Endodermal cell (in vitro differentiated cells): ENCODE data around the gene PLSCR2. TPM values are rescaled to one million over a fixed set of nuclear protein-coding genes. Genes with fewer than 3 reads are reported as not detected.

Source experiments
- DNase-seq: peaks from one replicate; pipeline ENCODE4 v3.0.0-alpha.2; 2017
- H3K27ac ChIP-seq: 2 replicates; pipeline ENCODE4 v1.5.1; 2013; ENCODE audit warnings: mild to moderate bottlenecking, low read depth, low read length, moderate library complexity
- H3K27me3 ChIP-seq: 2 replicates; pipeline ENCODE4 v1.6.1; 2013; ENCODE audit warnings: mild to moderate bottlenecking, low read length, moderate library complexity; ENCODE audit not compliant: insufficient read depth, control insufficient read depth, poor library complexity, severe bottlenecking
- H3K36me3 ChIP-seq: 2 replicates; pipeline ENCODE4 v1.7.0; 2013; ENCODE audit warnings: mild to moderate bottlenecking, low read length, moderate library complexity; ENCODE audit not compliant: control insufficient read depth, insufficient read depth
- H3K4me1 ChIP-seq: one replicate; pipeline ENCODE4 v1.7.0; 2013; ENCODE audit warnings: low read length; ENCODE audit not compliant: control insufficient read depth, insufficient read depth
- H3K4me3 ChIP-seq: 2 replicates; pipeline ENCODE4 v1.5.1; 2013; ENCODE audit warnings: mild to moderate bottlenecking, low read length, moderate library complexity
- H3K9ac ChIP-seq: 2 replicates; pipeline ENCODE4 v1.6.1; 2013; ENCODE audit warnings: mild to moderate bottlenecking, low read length, moderate library complexity; ENCODE audit not compliant: poor library complexity, severe bottlenecking; ENCODE audit errors: extremely low read depth
- H3K9me3 ChIP-seq: 2 replicates; pipeline ENCODE4 v1.6.1; 2013; ENCODE audit warnings: mild to moderate bottlenecking, low read length, moderate library complexity; ENCODE audit not compliant: control insufficient read depth
- H3K27ac Mint-ChIP-seq: 2 replicates; pipeline ENCODE4 v1.8.0; 2020; ENCODE audit warnings: mixed read lengths
- H3K27me3 Mint-ChIP-seq: 2 replicates; pipeline ENCODE4 v1.8.0; 2021; ENCODE audit warnings: mild to moderate bottlenecking, mixed read lengths; ENCODE audit not compliant: insufficient read depth
- H3K36me3 Mint-ChIP-seq: 2 replicates; pipeline ENCODE4 v1.8.0; 2020; ENCODE audit warnings: low read depth, mixed read lengths
- H3K4me1 Mint-ChIP-seq: 2 replicates; pipeline ENCODE4 v1.8.0; 2020; ENCODE audit warnings: mixed read lengths
- H3K4me3 Mint-ChIP-seq: 2 replicates; pipeline ENCODE4 v1.8.0; 2020; ENCODE audit warnings: mild to moderate bottlenecking, moderate library complexity, mixed read lengths
- H3K9me3 Mint-ChIP-seq: 2 replicates; pipeline ENCODE4 v1.8.0; 2020; ENCODE audit warnings: mild to moderate bottlenecking, mixed read lengths
- WGBS, 2 experiments: methylation state at CpG; one replicate each; pipeline versions ENCODE4 v1.1.5 to v1.1.7; 2013; ENCODE audit warnings: missing lambda C conversion rate in 2 of 2, mixed read lengths in 1 of 2; ENCODE audit not compliant: insufficient coverage in 1 of 2, insufficient read length in 1 of 2; 5-methylcytosine and 5-hydroxymethylcytosine counted together
- total RNA-seq, 2 donors: library from RNA; stranded (reverse); fragmentation: NEBNext Ultra II Directional in 1 of 2; extraction: Animal tissue kit (Norgen Biotek cat#: 25700) in 1 of 2; gene quantifications; 2 replicates in 1 of 2; 3 replicates in 1 of 2; pipeline ENCODE4 v1.2.1, GENCODE V29; 2021
- TF ChIP-seq, protein P1 (sequence below): fragments of 200-600 bp; sonication (generic); conservative IDR thresholded peaks from 2 replicates; pipeline ENCODE4 v1.5.0; 2021; ENCODE audit warnings: antibody characterized with exemption, mild to moderate bottlenecking

The PLSCR2 gene
- total RNA-seq, 2 donors from 2014 or later = 3.0 to 17.7 TPM

DNA sequence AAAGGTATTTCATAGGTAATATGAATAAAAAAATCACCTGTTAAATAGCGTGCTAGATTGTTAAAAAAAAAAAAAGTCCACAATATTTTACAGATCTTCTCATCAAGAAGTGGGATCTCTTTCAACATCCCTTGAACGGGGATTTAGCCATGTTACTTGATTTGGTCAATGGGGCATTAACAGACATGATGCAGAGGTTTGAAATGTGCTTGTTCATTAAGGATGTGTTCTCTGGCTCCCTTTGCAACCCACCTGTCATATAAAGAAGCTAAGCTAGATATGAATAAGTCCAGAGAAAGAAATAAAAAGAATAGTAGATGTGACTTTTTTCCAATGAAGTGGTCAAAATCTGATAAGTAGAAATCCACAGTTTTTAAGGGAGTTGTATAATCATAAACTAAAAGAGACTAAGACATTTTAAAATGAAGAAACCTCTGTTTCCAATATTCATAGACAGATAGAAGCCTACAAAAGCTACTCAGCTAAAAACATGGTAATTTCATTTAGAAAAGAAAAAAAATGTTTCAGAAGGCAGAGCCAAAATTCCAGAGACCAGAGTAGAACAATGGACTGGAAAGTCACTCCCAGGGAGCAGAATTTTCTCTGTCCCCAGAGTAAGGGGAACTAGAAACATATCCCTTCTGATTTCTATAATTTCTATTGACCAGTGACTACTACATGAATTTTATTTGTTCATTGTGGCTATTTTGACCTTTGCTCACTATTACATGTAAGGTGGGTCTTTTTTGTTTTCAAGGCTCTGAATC lies 79.2 kb downstream of the PLSCR2 start:
- H3K27ac Mint-ChIP-seq = peak overlapping the region; percentile 22

DNA sequence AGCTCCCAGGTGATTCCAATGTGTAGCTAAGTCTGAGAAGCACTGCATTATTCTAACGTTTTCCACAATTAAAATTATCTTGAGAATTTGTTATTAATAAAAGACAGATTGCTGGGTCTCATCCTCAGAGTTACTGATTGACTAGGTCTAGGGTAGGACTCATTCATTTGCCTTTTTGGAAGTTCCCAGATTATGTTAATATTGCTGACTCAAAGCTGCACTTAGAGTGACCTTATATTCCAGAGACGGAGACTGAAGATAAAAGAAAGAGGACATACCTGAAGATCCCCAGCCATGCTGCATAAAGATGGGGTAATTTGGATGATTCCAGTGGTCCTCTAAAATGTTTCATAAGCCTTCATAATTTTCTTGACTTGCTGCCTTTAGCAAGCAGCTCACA lies 81.8 kb downstream of the PLSCR2 start:
- Mint-ChIP-seq H3K9me3 (no peaks in the 10 kb centered on the region), H3K4me1 (peaks cover 12% of the 10 kb centered on the region), H3K27ac (no peak overlapping the region), H3K4me3 (no peak overlapping the region), H3K36me3 (peaks cover 5% of the 10 kb centered on the region), H3K27me3 (no peaks in the 10 kb centered on the region)
- Histone ChIP-seq H3K36me3 (peaks cover 6% of the 10 kb centered on the region), H3K27me3 (no peaks in the 10 kb centered on the region), H3K4me3 (no peak overlapping the region), H3K9ac (no peak overlapping the region), H3K27ac (no peak overlapping the region), H3K4me1 (peaks cover 5% of the 10 kb centered on the region), H3K9me3 (no peaks in the 10 kb centered on the region)
- 80 to 91% methylated on average over 1 to 2 of the region's 2 CpGs for WGBS, 2 experiments
- DNase-seq = no peak
- TF ChIP-seq, protein P1, sequence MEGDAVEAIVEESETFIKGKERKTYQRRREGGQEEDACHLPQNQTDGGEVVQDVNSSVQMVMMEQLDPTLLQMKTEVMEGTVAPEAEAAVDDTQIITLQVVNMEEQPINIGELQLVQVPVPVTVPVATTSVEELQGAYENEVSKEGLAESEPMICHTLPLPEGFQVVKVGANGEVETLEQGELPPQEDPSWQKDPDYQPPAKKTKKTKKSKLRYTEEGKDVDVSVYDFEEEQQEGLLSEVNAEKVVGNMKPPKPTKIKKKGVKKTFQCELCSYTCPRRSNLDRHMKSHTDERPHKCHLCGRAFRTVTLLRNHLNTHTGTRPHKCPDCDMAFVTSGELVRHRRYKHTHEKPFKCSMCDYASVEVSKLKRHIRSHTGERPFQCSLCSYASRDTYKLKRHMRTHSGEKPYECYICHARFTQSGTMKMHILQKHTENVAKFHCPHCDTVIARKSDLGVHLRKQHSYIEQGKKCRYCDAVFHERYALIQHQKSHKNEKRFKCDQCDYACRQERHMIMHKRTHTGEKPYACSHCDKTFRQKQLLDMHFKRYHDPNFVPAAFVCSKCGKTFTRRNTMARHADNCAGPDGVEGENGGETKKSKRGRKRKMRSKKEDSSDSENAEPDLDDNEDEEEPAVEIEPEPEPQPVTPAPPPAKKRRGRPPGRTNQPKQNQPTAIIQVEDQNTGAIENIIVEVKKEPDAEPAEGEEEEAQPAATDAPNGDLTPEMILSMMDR = no peak

More for the DNA sequence above, 79.2 kb downstream of the PLSCR2 start:
- Mint-ChIP-seq H3K36me3 (peaks cover 14% of the 10 kb centered on the region), H3K9me3 (peaks cover 3% of the 10 kb centered on the region), H3K4me1 (no peaks in the 10 kb centered on the region), H3K27me3 (no peaks in the 10 kb centered on the region), H3K4me3 (no peak overlapping the region)
- Histone ChIP-seq H3K27me3 (no peaks in the 10 kb centered on the region), H3K27ac (no peak overlapping the region), H3K9ac (no peak overlapping the region), H3K9me3 (peaks cover 10% of the 10 kb centered on the region), H3K36me3 (peaks cover 22% of the 10 kb centered on the region), H3K4me3 (no peak overlapping the region), H3K4me1 (no peaks in the 10 kb centered on the region)
- DNase-seq = no peak
- WGBS, 2 experiments = 95 to 100% methylated on average over 1 to 2 of the region's 2 CpGs
- TF ChIP-seq, protein P1 = no peak

DNA sequence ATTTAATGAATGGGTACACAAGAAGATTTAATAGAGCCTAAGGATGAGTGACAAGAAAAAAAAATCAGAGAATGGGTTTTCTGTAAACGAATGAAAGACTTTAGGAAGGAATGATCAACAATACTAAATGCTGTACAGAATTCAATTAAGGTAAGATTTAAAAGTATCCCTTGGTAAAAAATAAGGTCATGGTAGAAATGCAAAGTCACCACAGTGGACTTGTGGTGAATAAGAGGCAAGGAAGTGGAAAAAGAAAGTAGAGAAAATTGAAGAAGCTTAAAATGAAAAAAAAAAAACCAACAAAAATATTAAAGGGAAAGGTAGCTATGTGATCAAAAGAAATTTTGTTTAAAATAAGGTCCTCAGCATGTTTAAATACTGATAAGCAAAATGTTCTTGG lies 82.4 kb downstream of the PLSCR2 start:
- peaks cover 6% of the 10 kb centered on the region for H3K36me3 ChIP-seq
- Mint-ChIP-seq H3K9me3 (no peaks in the 10 kb centered on the region), H3K4me1 (peaks cover 13% of the 10 kb centered on the region), H3K36me3 (peaks cover 5% of the 10 kb centered on the region), H3K4me3 (no peak overlapping the region), H3K27me3 (no peaks in the 10 kb centered on the region), H3K27ac (no peak overlapping the region)
- no peak overlapping the region for H3K4me3 ChIP-seq
- TF ChIP-seq, protein P1 = no peak
- H3K27me3 ChIP-seq = no peaks in the 10 kb centered on the region
- DNase-seq = no peak
- peaks cover 5% of the 10 kb centered on the region for H3K4me1 ChIP-seq
- no peaks in the 10 kb centered on the region for H3K9me3 ChIP-seq
- no peak overlapping the region for H3K9ac ChIP-seq
- H3K27ac ChIP-seq = no peak overlapping the region
- WGBS, 2 experiments = 96% methylated on average over 1 of the region's 1 CpG; no CpG with 5 or more reads in 1 of the 2 experiments
